Esophagus muscularis mucosa (tissue), 4 donors: Measurements from ENCODE around the gene RPS6KA2.

ENCODE experiments used
- EP300 ChIP-seq: sonication (generic); formaldehyde crosslinking; IDR thresholded peaks from one replicate; pipeline ENCODE4 v1.6.1; 2017; ENCODE audit warnings: antibody characterized with exemption
- POLR2A ChIP-seq: fragments of 450-650 bp; IDR thresholded peaks from one replicate; pipeline ENCODE4 v1.6.1; 2017; ENCODE audit warnings: antibody characterized with exemption, moderate library complexity, mild to moderate bottlenecking, low read depth
- POLR2AphosphoS5 ChIP-seq, 2 donors: sonication (generic); formaldehyde crosslinking; IDR thresholded peaks; one replicate each; pipeline ENCODE4 v1.6.1; 2017; ENCODE audit warnings: antibody characterized with exemption in 2 of 2
- TF ChIP-seq, protein P1 (sequence below), 3 experiments: fragments of 200-600 bp in 2 of 3; fragments of 450-650 bp in 1 of 3; sonication (generic) in 2 of 3; IDR thresholded peaks; one replicate each; pipeline ENCODE4 v1.5.1; 2017 to 2019; ENCODE audit warnings: antibody characterized with exemption in 3 of 3, mild to moderate bottlenecking in 2 of 3, moderate library complexity in 1 of 3

- TF ChIP-seq EP300 (no peak), POLR2A (no peak), POLR2AphosphoS5 (IDR thresholded peaks at IDR 0.05) (no peak)
- TF ChIP-seq, protein P1, sequence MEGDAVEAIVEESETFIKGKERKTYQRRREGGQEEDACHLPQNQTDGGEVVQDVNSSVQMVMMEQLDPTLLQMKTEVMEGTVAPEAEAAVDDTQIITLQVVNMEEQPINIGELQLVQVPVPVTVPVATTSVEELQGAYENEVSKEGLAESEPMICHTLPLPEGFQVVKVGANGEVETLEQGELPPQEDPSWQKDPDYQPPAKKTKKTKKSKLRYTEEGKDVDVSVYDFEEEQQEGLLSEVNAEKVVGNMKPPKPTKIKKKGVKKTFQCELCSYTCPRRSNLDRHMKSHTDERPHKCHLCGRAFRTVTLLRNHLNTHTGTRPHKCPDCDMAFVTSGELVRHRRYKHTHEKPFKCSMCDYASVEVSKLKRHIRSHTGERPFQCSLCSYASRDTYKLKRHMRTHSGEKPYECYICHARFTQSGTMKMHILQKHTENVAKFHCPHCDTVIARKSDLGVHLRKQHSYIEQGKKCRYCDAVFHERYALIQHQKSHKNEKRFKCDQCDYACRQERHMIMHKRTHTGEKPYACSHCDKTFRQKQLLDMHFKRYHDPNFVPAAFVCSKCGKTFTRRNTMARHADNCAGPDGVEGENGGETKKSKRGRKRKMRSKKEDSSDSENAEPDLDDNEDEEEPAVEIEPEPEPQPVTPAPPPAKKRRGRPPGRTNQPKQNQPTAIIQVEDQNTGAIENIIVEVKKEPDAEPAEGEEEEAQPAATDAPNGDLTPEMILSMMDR (IDR thresholded peaks at IDR 0.05): no peak
These were observed 112.9 kb downstream of the RPS6KA2 start for GRCh38 chr6:166514196-166514595.
